OCI-LY3 (cell line): ENCODE results near the gene DBET.
"Not testable (repeated sequence)": the region's sequence is repeated elsewhere in the genome, so short reads cannot be mapped to it uniquely, and the experiment has no call there.

Experiments
- H2AFZ ChIP-seq: fragments of 200-600, 300-600 bp; shearing (Covaris generic); 2 replicates; pipeline ENCODE4 v1.6.0; 2014; ENCODE audit warnings: antibody characterized with exemption, low read depth, low read length
- H3K27ac ChIP-seq: fragments of 200-600, 300-600 bp; sonication (generic); 2 replicates; pipeline ENCODE4 v1.5.1; 2014; ENCODE audit warnings: mild to moderate bottlenecking, low read length, moderate library complexity, mixed read lengths
- H3K27me3 ChIP-seq: fragments of 200-600, 300-600 bp; sonication (generic); 2 replicates; pipeline ENCODE4 v1.6.1; 2014; ENCODE audit warnings: low read depth, low read length, mixed read lengths
- H3K36me3 ChIP-seq: fragments of 200-600, 300-600 bp; sonication (generic); replicated peaks from 2 replicates; pipeline ENCODE3; 2014; ENCODE audit warnings: low read depth, low read length, mixed read lengths
- H3K4me1 ChIP-seq: fragments of 300-600, 200-600 bp; sonication (generic); 2 replicates; pipeline ENCODE4 v1.6.1; 2014; ENCODE audit warnings: low read length, mixed read lengths
- H3K4me2 ChIP-seq: fragments of 200-600, 300-600 bp; sonication (generic); 2 replicates; pipeline ENCODE4 v1.6.1; 2014; ENCODE audit warnings: low read length, mixed read lengths
- H3K4me3 ChIP-seq: fragments of 300-600, 200-600 bp; sonication (generic); 2 replicates; pipeline ENCODE4 v1.5.1; 2014; ENCODE audit warnings: antibody characterized with exemption, mild to moderate bottlenecking, low read length, moderate library complexity
- H3K79me2 ChIP-seq: fragments of 300-600, 200-600 bp; shearing (Covaris generic); 2 replicates; pipeline ENCODE4 v1.6.1; 2014; ENCODE audit warnings: mild to moderate bottlenecking, low read length, mixed read lengths
- H3K9ac ChIP-seq: fragments of 300-600, 200-600 bp; shearing (Covaris generic); 2 replicates; pipeline ENCODE4 v1.6.0; 2014; ENCODE audit warnings: mild to moderate bottlenecking, low read length, moderate library complexity
- H3K9me3 ChIP-seq: fragments of 200-600, 300-600 bp; shearing (Covaris generic); 2 replicates; pipeline ENCODE4 v1.6.1; 2014; ENCODE audit warnings: low read length, mixed read lengths; ENCODE audit not compliant: insufficient read depth
- H4K20me1 ChIP-seq: fragments of 200-600, 300-600 bp; sonication (generic); 2 replicates; pipeline ENCODE4 v1.6.1; 2016; ENCODE audit warnings: low read length, mixed read lengths; ENCODE audit not compliant: insufficient read depth
- CTCF ChIP-seq: fragments of 200-600, 300-600 bp; sonication (generic); IDR thresholded peaks from 2 replicates; pipeline ENCODE4 v1.5.1; 2014; ENCODE audit warnings: antibody characterized with exemption, low read length, low read depth
- EZH2phosphoT487 ChIP-seq: fragments of 200-600 bp; shearing (Covaris generic); IDR thresholded peaks from 2 replicates; pipeline ENCODE4 v1.6.1; 2018; ENCODE audit warnings: antibody characterized with exemption, mixed run types, low read depth

Gene DBET

GRCh38 chr4:190020790-190021717 is 43.2 kb upstream of the DBET start:
- Histone ChIP-seq H3K27ac (no peak overlapping the region), H3K4me2 (no peak overlapping the region), H3K4me1 (no peaks in the 10 kb centered on the region), H4K20me1 (no peaks in the 10 kb centered on the region), H3K27me3 (no peaks in the 10 kb centered on the region), H3K9me3 (no peaks in the 10 kb centered on the region), H3K9ac (no peak overlapping the region), H2AFZ (no peak overlapping the region), H3K4me3 (no peak overlapping the region), H3K79me2 (no peaks in the 10 kb centered on the region), H3K36me3 (no peaks in the 10 kb centered on the region)
- no peak for TF ChIP-seq CTCF
- TF ChIP-seq EZH2phosphoT487, result no peak

GRCh38 chr4:190021973-190022372 is 42.3 kb upstream of the DBET start:
- H3K27ac ChIP-seq, H3K9ac ChIP-seq, H3K27me3 ChIP-seq, H2AFZ ChIP-seq, H3K79me2 ChIP-seq, H3K4me2 ChIP-seq, H3K36me3 ChIP-seq, H3K9me3 ChIP-seq, H3K4me1 ChIP-seq, H4K20me1 ChIP-seq, H3K4me3 ChIP-seq: not testable (repeated sequence)

GRCh38 chr4:190022614-190023281 is 41.6 kb upstream of the DBET start:
- not testable (repeated sequence) for H3K9me3 ChIP-seq, H3K4me2 ChIP-seq, H3K36me3 ChIP-seq, H3K79me2 ChIP-seq, H3K4me1 ChIP-seq, H2AFZ ChIP-seq, H3K27ac ChIP-seq, H3K4me3 ChIP-seq, H4K20me1 ChIP-seq, H3K9ac ChIP-seq, H3K27me3 ChIP-seq

DNA sequence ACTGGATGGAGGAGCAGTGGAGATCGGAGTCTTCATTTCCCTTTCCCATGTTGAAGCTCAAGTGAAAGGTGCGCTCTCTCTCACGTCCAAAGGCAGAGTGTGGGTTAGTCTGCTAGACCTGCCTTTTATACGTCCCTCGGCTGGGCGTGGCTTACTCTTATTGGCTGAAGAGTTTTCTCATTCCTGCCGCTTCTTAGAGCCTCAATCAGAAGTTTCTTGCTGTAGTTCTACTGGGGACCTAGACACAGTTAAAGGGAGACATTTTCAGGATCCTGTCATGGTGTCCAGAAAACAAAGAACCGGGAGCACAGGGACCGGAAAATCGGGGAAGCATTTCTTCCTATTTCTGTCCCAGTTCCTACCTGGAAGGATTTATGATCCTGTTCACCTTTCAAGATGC is 37.1 kb upstream of the DBET start, which contains the start of gene FRG2:
Gene FRG2 (minus strand): TSS at position 101 of the 400 bp plus-strand sequence. CDS start 52 bp downstream, at position 49.
- H3K36me3 ChIP-seq, H3K4me2 ChIP-seq, H3K9ac ChIP-seq, H4K20me1 ChIP-seq, H3K4me1 ChIP-seq, H3K9me3 ChIP-seq, H3K27ac ChIP-seq, H2AFZ ChIP-seq, H3K4me3 ChIP-seq, H3K27me3 ChIP-seq, H3K79me2 ChIP-seq: not testable (repeated sequence)

DNA sequence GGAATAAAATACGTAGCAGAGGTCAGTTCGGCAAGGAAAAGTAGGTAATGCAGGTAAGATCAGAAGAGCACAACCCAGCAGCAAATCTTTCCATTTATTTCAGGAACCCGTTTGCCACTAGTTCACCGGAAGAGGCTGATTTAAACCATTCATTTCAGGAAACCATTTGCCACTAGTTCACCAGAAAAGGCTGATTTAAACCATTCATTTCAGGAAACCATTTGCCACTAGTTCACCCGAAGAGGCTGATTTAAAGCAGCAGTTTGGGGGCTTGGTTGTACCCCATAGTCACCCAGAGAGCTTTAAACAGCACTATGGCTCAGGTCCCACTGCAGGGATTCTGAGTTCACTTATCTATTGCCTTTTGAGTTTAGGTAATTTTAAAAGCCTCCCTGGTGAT is 33.0 kb upstream of the DBET start:
- not testable (repeated sequence) for H3K9ac ChIP-seq, H3K4me2 ChIP-seq, H3K27me3 ChIP-seq, H3K27ac ChIP-seq, H3K79me2 ChIP-seq, H4K20me1 ChIP-seq, H3K9me3 ChIP-seq, H3K4me1 ChIP-seq, H3K36me3 ChIP-seq, H3K4me3 ChIP-seq, H2AFZ ChIP-seq

GRCh38 chr4:190037704-190038388 is 26.5 kb upstream of the DBET start:
- H3K27ac ChIP-seq, H3K4me3 ChIP-seq, H3K27me3 ChIP-seq, H3K36me3 ChIP-seq, H3K9me3 ChIP-seq, H3K79me2 ChIP-seq, H3K4me2 ChIP-seq, H3K4me1 ChIP-seq, H4K20me1 ChIP-seq, H2AFZ ChIP-seq, H3K9ac ChIP-seq: not testable (repeated sequence)

GRCh38 chr4:190040873-190041272 is 23.4 kb upstream of the DBET start:
- not testable (repeated sequence) for H3K4me1 ChIP-seq, H3K9ac ChIP-seq, H3K27me3 ChIP-seq, H2AFZ ChIP-seq, H3K4me2 ChIP-seq, H3K27ac ChIP-seq, H4K20me1 ChIP-seq, H3K36me3 ChIP-seq, H3K4me3 ChIP-seq, H3K79me2 ChIP-seq, H3K9me3 ChIP-seq

GRCh38 chr4:190047627-190048026 is 16.7 kb upstream of the DBET start:
- not testable (repeated sequence) for H3K27ac ChIP-seq, H3K79me2 ChIP-seq, H2AFZ ChIP-seq, H3K4me3 ChIP-seq, H3K36me3 ChIP-seq, H3K4me1 ChIP-seq, H3K9ac ChIP-seq, H3K27me3 ChIP-seq, H3K4me2 ChIP-seq, H4K20me1 ChIP-seq, H3K9me3 ChIP-seq
